Adrenal gland (tissue), 12 donors: Measurements from ENCODE around the gene NEK5. TPM values are rescaled to one million over a fixed set of nuclear protein-coding genes. Genes with fewer than 3 reads are reported as not detected.

Source experiments
- DNase-seq, 7 donors: peaks; one replicate each; pipeline ENCODE4 v3.0.0-alpha.2; 2019 to 2020
- H3K27ac ChIP-seq, 5 donors: fragments of 200-600 bp; sonication (generic) in 4 of 5; 1 replicate in 3 of 5; 2 replicates in 2 of 5; pipeline versions ENCODE4 v1.5.1 to v1.8.0; 2016 to 2020; ENCODE audit warnings: mild to moderate bottlenecking in 1 of 5
- H3K27me3 ChIP-seq: fragments of 200-600 bp; 2 replicates; pipeline ENCODE4 v1.8.0; 2021
- H3K36me3 ChIP-seq, 2 donors: fragments of 200-600 bp; replicated peaks in 1 of 2; 1 replicate in 1 of 2; 2 replicates in 1 of 2; pipeline versions ENCODE4 v1.5.1 to v1.8.0; 2018 to 2022
- H3K4me1 ChIP-seq, 2 donors: fragments of 200-600 bp; replicated peaks in 1 of 2; 1 replicate in 1 of 2; 2 replicates in 1 of 2; pipeline versions ENCODE4 v1.5.1 to v1.8.0; 2018 to 2021
- H3K4me3 ChIP-seq, 4 donors: fragments of 200-600 bp; sonication (generic) in 3 of 4; one replicate each; pipeline ENCODE4 v1.5.1; 2016 to 2018
- H3K9me3 ChIP-seq, 3 donors: fragments of 200-600 bp; sonication (generic) in 1 of 3; replicated peaks in 1 of 3; 1 replicate in 2 of 3; 2 replicates in 1 of 3; pipeline versions ENCODE4 v1.5.1 to v1.8.0; 2016 to 2021
- POLR2A ChIP-seq, 2 donors: fragments of 450-650 bp; IDR thresholded peaks; one replicate each; pipeline ENCODE4 v1.6.1; 2017; ENCODE audit warnings: antibody characterized with exemption in 2 of 2, mild to moderate bottlenecking in 2 of 2, moderate library complexity in 1 of 2
- WGBS, 4 donors: extraction: QIAGEN DNeasy Blood & Tissue Kit in 2 of 4; methylation state at CpG; one replicate each; pipeline versions ENCODE4 v1.1.5 to v1.1.7; 2013 to 2017; 5-methylcytosine and 5-hydroxymethylcytosine counted together
- intact Hi-C, 2 donors: fragments of 100-400 bp; cut with DNase I; formaldehyde crosslinking; loops; one replicate each; pipeline versions ENCODE4 v1.14.1 to v1.15.0; 2022 to 2023
- polyA plus RNA-seq, 3 donors: library from polyadenylated mRNA; stranded (reverse); fragments of 200-250 nt in 2 of 3; fragments of 350-450 nt in 1 of 3; fragmentation: Illumina TruSeq in 1 of 3; extraction: RNeasy Lipid Tissue Mini Kit (QIAGEN cat#74804) in 1 of 3; gene quantifications; one replicate each; pipeline ENCODE4 v1.2.3, GENCODE V29; 2013 to 2014
- total RNA-seq, 9 donors: library from RNA; depleted of rRNA in 4 of 9; stranded (reverse); fragments of >200 nt in 4 of 9; fragments of 120-200 nt in 1 of 9; fragmentation: NEBNext Ultra II Directional in 1 of 9; extraction: Animal tissue kit (Norgen Biotek cat#: 25700) in 1 of 9; gene quantifications; one replicate each; pipeline versions ENCODE4 v1.1.0 to v1.2.4, GENCODE V29; 2013 to 2023
- TF ChIP-seq, protein P1 (sequence below), 6 experiments: fragments of 450-650 bp in 4 of 6; fragments of 200-600 bp in 2 of 6; sonication (generic) in 1 of 6; IDR thresholded peaks; 1 replicate in 5 of 6; 2 replicates in 1 of 6; pipeline versions ENCODE4 v1.5.1 to v1.8.0; 2016 to 2021; ENCODE audit warnings: antibody characterized with exemption in 6 of 6, mild to moderate bottlenecking in 2 of 6, moderate library complexity in 1 of 6
- donor health status: healthy with polysubstance abuse.
- donor health status: Bipolar disorder and iron deficiency.
- donor health status: DM: yes; HTN: yes; CAD: no.
- donor health status: DM: no; HTN: no; CAD: no.
- donor health status: DM: no; HTN: no; CAD: no.
- donor health status: DM: yes; HTN: yes; CAD: no.

NEK5 gene
- total and polyA plus RNA-seq, 12 donors = under 0.01 to 0.17 (median 0.11) TPM; not detected in 5

DNA sequence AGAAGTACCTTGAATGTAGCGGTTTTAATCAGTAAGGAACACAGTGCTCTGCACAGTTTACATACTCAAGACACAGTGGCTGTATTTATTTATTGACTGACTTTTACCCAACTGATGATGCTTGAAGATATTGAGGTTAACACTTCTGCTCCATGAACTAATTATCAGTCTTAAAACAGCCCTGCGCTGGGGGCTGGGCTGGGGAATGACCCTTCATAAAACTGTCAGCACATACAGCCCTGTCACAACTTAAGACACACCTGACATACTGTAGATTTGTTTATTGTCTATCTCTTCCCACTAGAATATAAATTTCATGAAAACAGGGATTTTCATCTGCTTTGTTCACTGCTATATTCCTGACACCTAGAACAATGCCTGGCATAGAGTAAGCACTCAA is 10.8 kb downstream of the NEK5 start:
- TF ChIP-seq POLR2A (IDR thresholded peaks at IDR 0.05) = no peak
- TF ChIP-seq, protein P1, sequence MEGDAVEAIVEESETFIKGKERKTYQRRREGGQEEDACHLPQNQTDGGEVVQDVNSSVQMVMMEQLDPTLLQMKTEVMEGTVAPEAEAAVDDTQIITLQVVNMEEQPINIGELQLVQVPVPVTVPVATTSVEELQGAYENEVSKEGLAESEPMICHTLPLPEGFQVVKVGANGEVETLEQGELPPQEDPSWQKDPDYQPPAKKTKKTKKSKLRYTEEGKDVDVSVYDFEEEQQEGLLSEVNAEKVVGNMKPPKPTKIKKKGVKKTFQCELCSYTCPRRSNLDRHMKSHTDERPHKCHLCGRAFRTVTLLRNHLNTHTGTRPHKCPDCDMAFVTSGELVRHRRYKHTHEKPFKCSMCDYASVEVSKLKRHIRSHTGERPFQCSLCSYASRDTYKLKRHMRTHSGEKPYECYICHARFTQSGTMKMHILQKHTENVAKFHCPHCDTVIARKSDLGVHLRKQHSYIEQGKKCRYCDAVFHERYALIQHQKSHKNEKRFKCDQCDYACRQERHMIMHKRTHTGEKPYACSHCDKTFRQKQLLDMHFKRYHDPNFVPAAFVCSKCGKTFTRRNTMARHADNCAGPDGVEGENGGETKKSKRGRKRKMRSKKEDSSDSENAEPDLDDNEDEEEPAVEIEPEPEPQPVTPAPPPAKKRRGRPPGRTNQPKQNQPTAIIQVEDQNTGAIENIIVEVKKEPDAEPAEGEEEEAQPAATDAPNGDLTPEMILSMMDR (IDR thresholded peaks at IDR 0.05) = no peak
- no peaks in the 10 kb centered on the region for H3K36me3 ChIP-seq
- H3K9me3 ChIP-seq = no peaks in the 10 kb centered on the region
- H3K4me1 ChIP-seq = no peaks in the 10 kb centered on the region
- no peak overlapping the region for H3K27ac ChIP-seq
- H3K27me3 ChIP-seq = no peaks in the 10 kb centered on the region
- intact Hi-C loops = no loop called here
- no peak for DNase-seq
- H3K4me3 ChIP-seq = no peak overlapping the region
- 88 to 100% (median 91%) methylated on average over 2 of the region's 2 CpGs for WGBS, 4 donors

DNA sequence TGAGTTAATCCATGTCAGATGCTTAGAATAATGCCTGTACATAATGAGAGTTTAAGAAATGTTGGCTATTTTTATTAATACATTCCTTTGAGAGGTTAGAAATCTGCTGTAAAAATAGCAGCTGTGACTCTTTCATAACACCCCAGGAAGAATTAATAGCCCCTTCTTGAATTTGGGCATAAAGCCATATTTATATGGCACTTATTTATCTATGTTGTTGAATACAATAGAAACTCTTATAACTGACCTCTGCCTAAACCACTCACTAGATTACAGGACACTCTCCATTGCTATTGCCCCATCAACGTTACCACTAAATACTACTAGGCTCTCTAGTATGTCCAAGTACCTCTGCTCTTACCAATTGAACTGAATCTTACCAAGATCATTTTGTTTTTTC is 16.3 kb downstream of the NEK5 start:
- H3K9me3 ChIP-seq = no peaks in the 10 kb centered on the region
- TF ChIP-seq, protein P1 (IDR thresholded peaks at IDR 0.05) = no peak
- no peak for TF ChIP-seq POLR2A (IDR thresholded peaks at IDR 0.05)
- WGBS, 4 donors = 64 to 88% (median 66%) methylated on average over 1 of the region's 1 CpG
- no peaks in the 10 kb centered on the region for H3K27me3 ChIP-seq
- no peaks in the 10 kb centered on the region for H3K4me1 ChIP-seq
- H3K4me3 ChIP-seq = no peak overlapping the region
- DNase-seq = no peak
- H3K27ac ChIP-seq = no peak overlapping the region
- H3K36me3 ChIP-seq = no peaks in the 10 kb centered on the region
- intact Hi-C loops = no loop called here

DNA sequence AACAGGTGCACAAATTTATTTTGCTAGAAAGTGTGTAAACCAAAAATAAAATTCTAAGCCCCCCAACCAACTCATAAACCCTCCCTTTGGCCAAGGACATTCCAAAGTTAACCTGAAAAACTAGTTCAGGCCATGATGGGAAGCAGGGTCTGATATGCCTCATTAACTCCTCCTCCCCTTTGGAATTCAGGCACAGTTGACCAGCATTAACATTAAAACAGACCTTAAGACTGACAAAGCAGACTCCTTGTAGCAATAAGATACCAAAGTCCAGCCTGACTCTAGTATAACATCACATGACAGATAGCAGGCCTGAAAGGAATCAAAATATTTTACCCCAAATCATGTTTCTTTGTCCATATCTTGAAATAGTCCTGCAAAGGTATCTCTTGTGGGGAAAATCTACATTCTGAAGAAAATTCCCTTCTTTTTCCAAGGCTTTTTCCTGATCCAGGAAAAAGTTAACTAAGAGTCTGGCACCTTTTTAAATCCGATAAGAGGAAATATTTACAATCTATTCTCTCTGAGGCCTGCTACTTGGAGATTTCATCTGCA is 19.7 kb downstream of the NEK5 start:
- Histone ChIP-seq H3K9me3 (no peaks in the 10 kb centered on the region), H3K27ac (no peak overlapping the region), H3K4me1 (no peaks in the 10 kb centered on the region), H3K4me3 (no peak overlapping the region), H3K36me3 (no peaks in the 10 kb centered on the region), H3K27me3 (no peaks in the 10 kb centered on the region)
- no peak for TF ChIP-seq POLR2A (IDR thresholded peaks at IDR 0.05)
- intact Hi-C loops = no loop called here
- DNase-seq = no peak
- 86 to 96% (median 90%) methylated on average over 1 of the region's 1 CpG for WGBS, 4 donors

DNA sequence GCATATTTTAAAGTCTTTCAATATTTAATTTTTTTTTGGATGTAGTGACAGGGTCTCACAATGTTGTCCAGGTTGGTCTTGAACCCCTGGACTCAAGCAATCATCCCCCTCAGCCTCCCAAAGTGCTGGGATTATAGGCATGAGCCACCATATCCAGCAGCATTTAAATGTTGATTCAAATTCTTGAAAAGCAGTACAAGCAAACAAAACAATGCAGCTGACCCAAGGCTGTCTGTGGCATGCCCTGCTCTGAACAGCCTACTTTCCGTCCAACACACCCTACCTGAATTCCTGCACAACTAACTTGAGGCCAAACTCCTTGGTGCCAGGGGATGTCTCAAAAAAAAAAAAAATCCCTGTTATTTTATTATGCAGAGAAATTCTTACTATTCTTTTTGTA is 23.0 kb downstream of the NEK5 start:
- intact Hi-C loops = no loop called here
- no peaks in the 10 kb centered on the region for H3K27me3 ChIP-seq
- no peaks in the 10 kb centered on the region for H3K36me3 ChIP-seq
- TF ChIP-seq POLR2A (IDR thresholded peaks at IDR 0.05) = no peak
- TF ChIP-seq, protein P1 (IDR thresholded peaks at IDR 0.05) = no peak
- H3K4me1 ChIP-seq = no peaks in the 10 kb centered on the region
- no peak for DNase-seq
- no peaks in the 10 kb centered on the region for H3K9me3 ChIP-seq
- no peak overlapping the region for H3K27ac ChIP-seq
- 67 to 90% (median 83%) methylated on average over 1 of the region's 1 CpG for WGBS, 4 donors
- H3K4me3 ChIP-seq = no peak overlapping the region

DNA sequence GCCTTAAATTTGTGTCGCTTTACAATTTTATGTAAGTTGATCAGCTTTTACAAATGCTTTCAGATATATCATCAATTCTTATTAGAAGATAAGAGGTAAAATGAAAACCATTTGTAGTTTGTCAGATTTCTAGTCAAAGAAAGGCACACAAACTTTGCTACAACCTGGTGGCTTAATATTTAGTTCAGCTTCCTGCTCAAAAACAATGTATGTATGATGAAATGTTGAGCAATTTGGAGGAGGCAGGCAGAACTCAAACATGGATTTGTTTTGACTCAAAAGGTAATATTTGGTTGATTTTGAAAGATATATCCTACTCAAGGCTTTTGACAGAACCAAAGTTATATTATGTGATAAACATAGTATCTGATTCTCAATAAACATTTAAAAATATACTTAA is 24.2 kb downstream of the NEK5 start:
- WGBS, 4 donors = 79 to 92% (median 84%) methylated on average over 1 of the region's 1 CpG
- Histone ChIP-seq H3K4me3 (no peak overlapping the region), H3K27ac (no peak overlapping the region), H3K36me3 (no peaks in the 10 kb centered on the region), H3K9me3 (no peaks in the 10 kb centered on the region), H3K27me3 (no peaks in the 10 kb centered on the region), H3K4me1 (no peaks in the 10 kb centered on the region)
- DNase-seq = no peak
- intact Hi-C loops = no loop called here
- no peak for TF ChIP-seq POLR2A (IDR thresholded peaks at IDR 0.05)
- TF ChIP-seq, protein P1 (IDR thresholded peaks at IDR 0.05) = no peak
